Calu3 (cell line): Measurements from ENCODE around the gene CDK12. TPM values are rescaled to one million over a fixed set of nuclear protein-coding genes. Genes with fewer than 3 reads are reported as not detected.
A peak's percentile ranks its signal among the peaks of the same experiment; 100 is the strongest.

ENCODE experiments used
- BruUV-seq: library from RNA; stranded (reverse); fragments of 400-500 nt; replicated peaks from 2 replicates; lab custom pipeline; 2021; lab: Mats Ljungman, UMichigan
- CTCF ChIA-PET: fragments of 300-600 bp; sonication (Branson Sonifier 250); formaldehyde crosslinking; loops from one replicate; lab custom pipeline; 2022; ENCODE audit warnings: antibody characterized with exemption; lab: Charles Lee
- DNase-seq: peaks from one replicate; pipeline ENCODE4 v3.0.0; 2022
- H3K27ac Mint-ChIP-seq: one replicate; pipeline ENCODE4 v1.8.0; 2022; ENCODE audit warnings: mixed read lengths; ENCODE audit not compliant: unreplicated experiment
- H3K27me3 Mint-ChIP-seq: one replicate; pipeline ENCODE4 v1.8.0; 2022; ENCODE audit warnings: mixed read lengths; ENCODE audit not compliant: unreplicated experiment
- H3K36me3 Mint-ChIP-seq: one replicate; pipeline ENCODE4 v1.8.0; 2022; ENCODE audit warnings: mild to moderate bottlenecking, moderate library complexity, mixed read lengths; ENCODE audit not compliant: insufficient read depth, unreplicated experiment
- H3K4me1 Mint-ChIP-seq: one replicate; pipeline ENCODE4 v1.8.0; 2022; ENCODE audit warnings: mild to moderate bottlenecking, low read depth, mixed read lengths; ENCODE audit not compliant: unreplicated experiment
- H3K4me3 Mint-ChIP-seq: one replicate; pipeline ENCODE4 v1.8.0; 2022; ENCODE audit warnings: mild to moderate bottlenecking, low read depth, moderate library complexity, mixed read lengths; ENCODE audit not compliant: unreplicated experiment
- H3K9me3 Mint-ChIP-seq: one replicate; pipeline ENCODE4 v1.8.0; 2022; ENCODE audit warnings: low read depth, mixed read lengths; ENCODE audit not compliant: unreplicated experiment
- intact Hi-C: fragments of 100-400 bp; cut with micrococcal nuclease; formaldehyde crosslinking; loops from one replicate; pipeline ENCODE4 v1.10.0; 2022; ENCODE audit not compliant: unreplicated experiment
- total RNA-seq: library from RNA; stranded (reverse); gene quantifications from 2 replicates; pipeline ENCODE4 v1.2.3, GENCODE V29; 2022
- TF ChIP-seq, protein P1 (sequence below): fragments of 200-600 bp; IDR thresholded peaks from one replicate; pipeline ENCODE4 v1.8.0; 2022; ENCODE audit warnings: antibody characterized with exemption; ENCODE audit not compliant: unreplicated experiment

The CDK12 gene
- total RNA-seq, 1 experiment from 2014 or later: 321 TPM

DNA sequence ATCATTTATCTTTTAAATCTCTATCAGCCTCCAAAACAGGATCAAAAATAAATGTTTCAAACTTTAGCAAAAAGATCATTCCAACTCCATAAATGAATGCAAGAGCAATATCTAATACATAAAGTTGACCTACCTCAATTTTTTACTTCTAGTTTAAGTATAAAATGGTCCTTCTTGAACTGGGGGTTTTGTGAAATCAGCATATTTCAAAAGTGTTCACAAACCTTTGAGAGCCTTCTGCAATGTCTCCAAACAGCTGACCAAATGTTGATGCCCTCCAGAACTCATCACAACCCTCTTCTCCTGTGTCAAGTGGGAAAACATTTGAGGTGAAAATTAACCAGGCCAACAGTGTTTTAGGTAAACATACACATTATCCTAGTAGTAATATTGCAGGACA, 18.0 kb upstream of the CDK12 start:
- H3K27me3 Mint-ChIP-seq: no peaks in the 10 kb centered on the region
- CTCF ChIA-PET: interaction anchor here (0.6 to 2.3 kb wide), 4 partner anchors 18 to 1656 kb away, joined by 3 to 16 read pairs (median 4); partner anchors contain the start of gene CDK12
- no peak overlapping the region for H3K27ac Mint-ChIP-seq
- peaks cover 7% of the 10 kb centered on the region for H3K4me1 Mint-ChIP-seq
- TF ChIP-seq, protein P1, sequence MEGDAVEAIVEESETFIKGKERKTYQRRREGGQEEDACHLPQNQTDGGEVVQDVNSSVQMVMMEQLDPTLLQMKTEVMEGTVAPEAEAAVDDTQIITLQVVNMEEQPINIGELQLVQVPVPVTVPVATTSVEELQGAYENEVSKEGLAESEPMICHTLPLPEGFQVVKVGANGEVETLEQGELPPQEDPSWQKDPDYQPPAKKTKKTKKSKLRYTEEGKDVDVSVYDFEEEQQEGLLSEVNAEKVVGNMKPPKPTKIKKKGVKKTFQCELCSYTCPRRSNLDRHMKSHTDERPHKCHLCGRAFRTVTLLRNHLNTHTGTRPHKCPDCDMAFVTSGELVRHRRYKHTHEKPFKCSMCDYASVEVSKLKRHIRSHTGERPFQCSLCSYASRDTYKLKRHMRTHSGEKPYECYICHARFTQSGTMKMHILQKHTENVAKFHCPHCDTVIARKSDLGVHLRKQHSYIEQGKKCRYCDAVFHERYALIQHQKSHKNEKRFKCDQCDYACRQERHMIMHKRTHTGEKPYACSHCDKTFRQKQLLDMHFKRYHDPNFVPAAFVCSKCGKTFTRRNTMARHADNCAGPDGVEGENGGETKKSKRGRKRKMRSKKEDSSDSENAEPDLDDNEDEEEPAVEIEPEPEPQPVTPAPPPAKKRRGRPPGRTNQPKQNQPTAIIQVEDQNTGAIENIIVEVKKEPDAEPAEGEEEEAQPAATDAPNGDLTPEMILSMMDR: no peak
- no peak overlapping the region for H3K4me3 Mint-ChIP-seq
- intact Hi-C loops: no loop called here
- H3K36me3 Mint-ChIP-seq: peaks cover 100% of the 10 kb centered on the region
- BruUV-seq: no TSS peak
- H3K9me3 Mint-ChIP-seq: no peaks in the 10 kb centered on the region
- DNase-seq: no peak

DNA sequence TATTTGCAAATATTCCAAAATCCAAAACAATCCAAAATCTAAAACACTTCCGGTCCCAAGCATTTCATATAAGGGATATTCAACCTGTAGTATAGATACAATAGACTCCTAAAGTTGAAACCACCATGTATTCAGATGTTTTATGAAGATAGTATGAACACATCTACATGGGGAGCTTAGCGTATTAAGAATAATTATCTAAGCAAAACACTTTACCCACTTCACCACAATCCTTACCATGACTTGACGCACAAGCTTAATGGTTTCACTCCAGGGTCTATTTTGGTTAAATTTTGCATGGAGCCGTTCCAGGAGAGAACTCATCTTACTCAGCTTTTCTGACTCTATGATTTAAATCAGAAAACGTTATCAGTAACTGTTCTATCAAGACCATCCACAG, 13.7 kb upstream of the CDK12 start:
- TF ChIP-seq, protein P1: no peak
- no TSS peak for BruUV-seq
- H3K4me1 Mint-ChIP-seq: peaks cover 26% of the 10 kb centered on the region
- peaks cover 99% of the 10 kb centered on the region for H3K36me3 Mint-ChIP-seq
- no peak overlapping the region for H3K4me3 Mint-ChIP-seq
- intact Hi-C loops: no loop called here
- H3K27ac Mint-ChIP-seq: no peak overlapping the region
- no peaks in the 10 kb centered on the region for H3K9me3 Mint-ChIP-seq
- no peaks in the 10 kb centered on the region for H3K27me3 Mint-ChIP-seq
- DNase-seq: no peak
- CTCF ChIA-PET: interaction anchor here (0.6 to 1.1 kb wide), 3 partner anchors 8 to 1069 kb away, joined by 3 to 6 read pairs (median 4); no protein-coding TSS in a partner anchor

DNA sequence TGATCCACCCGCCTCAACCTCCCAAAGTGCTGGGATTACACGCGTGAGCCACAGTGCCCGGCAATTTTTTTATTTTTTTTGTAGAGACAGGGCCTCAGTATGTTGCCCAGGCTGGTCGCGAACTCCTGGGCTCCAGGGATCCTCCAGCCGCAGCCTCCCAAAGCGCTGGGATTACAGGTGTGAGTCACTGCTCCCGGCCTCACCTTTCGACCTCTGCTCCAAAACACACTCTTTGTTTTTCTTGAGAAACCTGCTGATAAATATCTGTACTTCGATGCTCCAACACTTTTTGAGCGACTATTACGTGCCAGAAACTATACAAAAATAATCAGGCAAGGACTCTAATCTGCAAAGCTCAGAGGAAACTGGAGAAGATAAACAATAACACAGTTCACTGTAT, 11.2 kb upstream of the CDK12 start:
- H3K27ac Mint-ChIP-seq: peak overlapping the region; percentile 98
- intact Hi-C loops: no loop called here
- no TSS peak for BruUV-seq

DNA sequence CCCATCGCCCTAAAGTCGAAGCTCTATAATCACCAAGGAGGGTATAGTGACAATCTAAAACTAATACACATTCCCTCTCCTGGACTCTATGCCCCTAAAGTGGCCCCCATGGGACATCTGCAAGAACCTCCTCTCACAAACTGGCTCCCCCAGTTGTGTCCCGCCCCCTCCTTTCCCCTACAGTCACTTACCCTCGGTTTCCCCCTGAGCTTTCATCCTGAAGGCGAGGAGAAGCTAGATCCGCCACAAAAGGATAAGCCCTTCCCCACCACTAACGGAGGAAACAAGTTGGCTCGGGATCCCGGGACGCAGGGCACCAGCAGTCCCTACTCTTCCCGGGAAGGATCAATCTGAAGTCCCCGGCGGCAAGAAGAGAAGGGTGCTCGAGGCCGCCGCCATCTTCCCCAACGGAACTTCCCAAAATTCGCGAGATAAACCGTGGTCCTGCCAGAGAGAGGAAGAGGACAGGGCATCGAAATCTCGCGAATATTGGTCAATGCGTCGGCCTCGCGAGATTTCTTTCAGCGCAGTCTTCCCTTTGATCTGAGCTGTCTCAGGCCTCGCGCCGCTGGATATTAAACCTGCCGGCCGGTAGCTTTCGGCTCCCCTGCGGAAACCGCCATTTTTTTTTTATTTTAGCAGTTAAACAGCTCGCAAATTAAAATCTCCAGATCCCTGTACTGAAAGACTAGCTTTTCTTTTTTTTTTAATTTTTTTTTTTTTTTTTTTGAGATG, 10.3 kb upstream of the CDK12 start, which contains the start of gene MED1:
TSS of gene MED1 (minus strand) at position 417 of the 735 bp plus-strand sequence. CDS start at position 216, 201 bp downstream.
- Mint-ChIP-seq H3K36me3 (peaks cover 64% of the 10 kb centered on the region), H3K27ac (peak within 1 kb of the TSS; percentile 98), H3K27me3 (no peaks in the 10 kb centered on the region), H3K4me3 (peak within 1 kb of the TSS; percentile 94), H3K4me1 (peaks cover 26% of the 10 kb centered on the region), H3K9me3 (no peaks in the 10 kb centered on the region)
- intact Hi-C loops: loop anchor here (1.0 kb wide), 1 partner anchor 10 kb away; the partner anchor contains the start of gene CDK12
- DNase-seq: peak; percentile 100
- CTCF ChIA-PET: interaction anchor here (0.6 to 5.5 kb wide), 54 partner anchors 9 to 1957 kb away, joined by 3 to 149 read pairs (median 4); partner anchors contain the start of genes CASC3, CDK12, FBXL20 and GSDMB
- no TSS peak for BruUV-seq
- TF ChIP-seq, protein P1: no peak

More for the DNA sequence above, 11.2 kb upstream of the CDK12 start:
- Mint-ChIP-seq H3K36me3 (peaks cover 74% of the 10 kb centered on the region), H3K4me3 (peak overlapping the region; percentile 94), H3K27me3 (no peaks in the 10 kb centered on the region), H3K4me1 (peaks cover 26% of the 10 kb centered on the region), H3K9me3 (no peaks in the 10 kb centered on the region)
- CTCF ChIA-PET: interaction anchor here (0.6 to 5.5 kb wide), 8 partner anchors 8 to 280 kb away, joined by 3 to 149 read pairs (median 8); partner anchors contain the start of genes CDK12, FBXL20, MIEN1 and RPL19
- DNase-seq: peak; percentile 65
- TF ChIP-seq, protein P1: no peak
